ENCODE data around the gene PRIM2.

- TF ChIP-seq CTCF (IDR thresholded peaks at IDR 0.05): no peak
- TF ChIP-seq POLR2A (IDR thresholded peaks at IDR 0.05): no peak
Observed at GRCh38 chr6:57434944-57435343, 117.5 kb downstream of the PRIM2 start.

All from thyroid gland (tissue), 4 donors.